DMS53 treated with DMSO at 0.1 percent for 48 hours (cell line): ENCODE results near the gene RBBP4.
"Not testable (repeated sequence)": the region's sequence is repeated elsewhere in the genome, so short reads cannot be mapped to it uniquely, and the experiment has no call there.

Experiments used
- DNase-seq: peaks from one replicate; lab custom pipeline; 2025; ENCODE audit not compliant: unreplicated experiment; lab: John Stamatoyannopoulos, UW

Gene RBBP4

GRCh38 chr1:32693455-32694174 is 42.6 kb downstream of the RBBP4 start:
- DNase-seq: no peak

DNA sequence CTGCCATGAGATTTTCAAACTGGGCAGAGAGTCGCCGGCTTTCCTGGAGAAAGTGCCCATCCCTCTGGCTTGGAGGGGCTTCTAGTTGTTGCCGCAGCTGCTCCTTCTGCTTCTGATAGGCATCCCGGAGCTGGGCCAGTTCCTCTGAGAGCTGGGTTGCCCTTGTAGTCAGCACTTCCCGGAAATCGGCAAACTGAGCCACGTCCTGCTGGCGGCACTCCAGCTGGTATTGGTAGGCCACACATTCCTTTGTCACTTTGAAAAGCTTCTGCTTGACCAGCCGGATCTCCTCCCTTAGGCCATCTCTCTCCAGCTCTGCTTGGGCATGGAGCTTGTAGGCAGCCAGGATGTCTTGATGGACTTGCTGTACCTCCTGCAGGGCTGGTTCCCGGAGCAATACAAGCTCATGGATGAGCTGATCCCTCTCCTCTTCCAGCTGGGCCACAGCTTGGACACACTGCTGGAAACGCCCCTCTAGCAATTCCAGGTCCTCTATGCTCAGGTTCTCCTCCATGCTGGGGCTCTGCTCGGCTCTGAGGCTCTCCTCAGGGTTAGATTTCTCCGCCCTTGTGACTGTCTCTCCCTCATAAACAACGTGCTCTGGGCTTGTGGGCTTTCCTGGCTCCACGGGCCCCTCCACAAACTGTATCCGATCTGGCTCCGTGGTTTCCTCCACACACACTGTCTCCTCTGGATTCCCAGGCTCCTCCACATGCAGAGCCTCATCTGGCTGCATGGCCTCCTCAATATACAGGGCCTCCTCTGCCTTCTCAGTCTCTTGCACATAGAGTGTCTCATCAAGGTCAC is 44.3 kb downstream of the RBBP4 start:
- DNase-seq: no peak

DNA sequence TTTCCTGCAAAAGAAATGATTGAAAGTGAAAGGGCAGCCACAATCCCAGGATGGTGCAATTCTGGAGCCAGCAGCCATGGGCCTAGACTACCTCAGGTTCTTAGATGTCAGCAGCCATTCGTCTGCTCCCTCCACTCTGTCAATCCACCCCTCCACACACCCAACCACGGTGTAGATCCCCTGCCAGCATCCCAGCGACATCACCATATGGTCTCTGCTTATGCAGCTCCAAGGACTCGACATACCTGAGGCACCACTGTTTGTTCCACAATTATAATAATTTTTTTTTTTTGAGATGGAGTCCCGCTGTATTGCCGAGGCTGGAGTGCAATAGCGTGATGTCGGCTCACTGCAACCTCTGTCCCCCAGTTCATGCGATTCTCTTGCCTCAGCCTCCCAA is 45.0 kb downstream of the RBBP4 start:
- no peak for DNase-seq

- DNase-seq: not testable (repeated sequence)
Measured at GRCh38 chr1:32696996-32697395, 46.0 kb downstream of the RBBP4 start.

GRCh38 chr1:32701421-32701911 is 50.5 kb downstream of the RBBP4 start:
- no peak for DNase-seq

DNA sequence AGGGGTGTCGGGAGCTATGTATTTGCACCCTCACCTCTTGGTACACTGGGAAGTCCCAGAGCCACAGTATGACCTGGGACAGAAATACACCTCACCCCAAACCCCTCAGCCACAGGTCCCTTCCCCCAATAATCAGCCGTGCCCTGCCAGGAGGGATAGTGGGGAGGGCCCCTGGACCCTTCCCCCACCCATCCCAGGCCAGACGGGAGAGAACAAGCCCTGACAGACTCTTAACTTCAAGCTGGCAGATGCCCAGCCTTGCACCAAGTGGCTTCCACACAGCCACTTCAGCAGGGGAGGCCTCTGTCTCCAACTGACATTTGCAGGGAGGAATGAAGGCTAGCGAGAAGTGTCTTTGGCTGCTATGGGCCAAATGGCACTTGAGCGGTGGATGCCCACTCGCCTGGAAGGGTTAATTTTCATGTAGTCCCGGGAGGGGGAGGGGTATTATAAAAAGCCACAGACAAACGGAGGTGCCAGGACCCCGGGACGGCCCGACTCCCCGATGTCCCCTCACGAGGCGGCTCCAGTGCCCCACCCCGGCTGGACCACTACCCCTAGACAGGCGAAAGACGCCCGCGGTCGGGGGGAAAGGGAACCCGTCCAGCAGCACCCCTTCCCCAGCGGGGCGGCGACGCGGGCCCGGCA is 51.1 kb downstream of the RBBP4 start:
- no peak for DNase-seq

GRCh38 chr1:32702599-32703478 is 51.8 kb downstream of the RBBP4 start, which contains the start of gene SYNC:
TSS of gene SYNC (minus strand) at chr1:32702770. CDS start at chr1:32702660, 110 bp downstream.
- DNase-seq: no peak

DNA sequence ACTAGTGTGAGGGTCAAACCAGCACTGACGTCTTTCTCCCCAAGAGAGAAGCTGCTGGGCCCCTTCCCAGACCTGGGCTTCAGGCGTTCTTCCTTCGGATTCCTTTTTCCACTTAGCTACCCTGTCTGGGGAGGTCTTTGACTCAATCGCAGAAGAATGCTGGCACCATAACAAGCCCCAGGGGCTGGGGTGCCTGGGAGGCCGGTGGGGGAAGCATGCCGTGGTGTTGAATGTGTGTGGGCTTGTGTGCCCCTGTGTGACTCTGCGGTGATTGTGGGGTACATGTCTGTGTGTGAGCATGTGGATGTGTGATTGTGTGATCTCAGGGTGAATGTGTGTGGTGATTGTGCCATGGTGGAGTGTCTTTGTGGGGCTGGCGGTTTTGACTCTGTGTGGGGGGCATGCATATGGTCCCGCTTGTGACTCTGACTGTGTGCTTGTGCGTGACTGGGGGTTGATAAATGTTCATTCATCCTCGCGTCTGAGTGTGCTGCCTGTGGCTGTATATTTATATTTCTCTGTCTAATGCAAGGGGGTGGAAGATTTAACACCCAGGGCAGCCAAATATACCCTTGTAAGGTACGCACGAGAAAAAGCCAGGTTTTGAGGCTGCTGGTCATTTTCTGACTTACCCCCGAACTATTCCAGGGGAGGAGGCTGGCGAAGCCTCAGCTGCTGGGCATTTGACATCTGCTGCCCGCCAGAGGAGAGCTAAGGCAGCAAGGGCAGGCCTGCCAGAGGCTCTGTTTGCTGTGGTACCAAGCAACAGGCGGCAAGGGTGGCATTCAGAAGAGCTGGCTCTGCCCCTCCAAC is 52.7 kb downstream of the RBBP4 start:
- DNase-seq: no peak

DNA sequence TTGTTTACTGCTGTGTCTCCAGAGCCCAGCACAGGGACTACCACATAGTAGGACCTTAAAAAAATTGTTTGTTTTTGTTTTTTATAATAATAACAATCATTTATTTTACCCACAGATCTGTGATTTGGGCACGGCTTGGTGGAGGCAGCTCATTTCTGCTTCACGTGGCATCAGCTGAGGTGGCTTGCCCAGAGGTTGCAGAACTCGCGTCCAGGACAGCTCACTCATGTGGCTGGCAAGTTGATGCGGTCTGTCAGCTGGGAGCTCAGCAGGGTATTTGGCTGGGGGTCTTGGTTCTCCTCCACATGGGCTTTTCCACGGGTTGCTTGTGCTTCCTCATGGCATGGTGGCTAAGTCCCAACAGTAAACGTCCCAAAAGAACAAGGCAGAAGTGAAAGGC is 54.5 kb downstream of the RBBP4 start:
- no peak for DNase-seq

- DNase-seq: no peak
Measured at GRCh38 chr1:32706491-32706890, 55.5 kb downstream of the RBBP4 start.

DNA sequence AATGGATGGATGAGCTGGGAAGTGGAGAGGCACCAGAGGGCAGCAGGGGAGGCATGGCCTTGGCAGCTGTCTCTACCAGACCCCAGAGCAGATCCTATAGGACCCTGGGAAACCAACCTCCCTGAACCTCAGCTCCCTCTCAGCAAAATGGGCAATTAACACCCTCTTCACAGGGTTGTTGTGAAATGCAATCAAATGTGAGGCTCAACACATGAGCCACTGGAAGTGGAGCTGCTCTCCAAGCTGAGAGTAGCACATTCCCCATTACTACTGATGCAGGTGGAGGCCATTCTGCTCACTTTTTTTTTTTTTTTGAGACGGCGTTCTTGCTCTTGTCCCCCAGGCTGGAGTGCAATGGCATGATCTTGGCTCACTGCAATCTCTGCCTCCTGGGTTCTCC is 58.1 kb downstream of the RBBP4 start:
- DNase-seq: no peak

DNA sequence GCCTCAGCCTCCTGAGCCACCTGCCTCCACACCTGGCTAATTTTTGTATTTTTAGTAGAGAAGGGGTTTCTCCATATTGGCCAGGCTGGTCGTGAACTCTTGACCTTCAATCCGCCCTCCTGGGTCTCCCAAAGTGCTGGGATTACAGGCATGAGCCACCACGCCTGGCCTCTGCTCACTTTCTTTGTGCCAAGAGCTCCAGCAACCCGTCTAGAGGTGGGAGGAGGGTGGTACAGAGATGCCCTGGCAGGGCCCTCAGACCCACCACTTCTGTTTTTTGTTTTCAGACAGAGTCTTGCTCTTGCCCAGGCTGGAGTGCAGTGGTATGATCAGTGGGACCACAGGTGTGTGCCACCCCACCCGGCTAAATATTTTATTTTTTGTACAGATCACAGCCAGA is 58.5 kb downstream of the RBBP4 start:
- DNase-seq: no peak

GRCh38 chr1:32711221-32711620 is 60.2 kb downstream of the RBBP4 start:
- not testable (repeated sequence) for DNase-seq

GRCh38 chr1:32713081-32713480 is 62.1 kb downstream of the RBBP4 start:
- no peak for DNase-seq

DNA sequence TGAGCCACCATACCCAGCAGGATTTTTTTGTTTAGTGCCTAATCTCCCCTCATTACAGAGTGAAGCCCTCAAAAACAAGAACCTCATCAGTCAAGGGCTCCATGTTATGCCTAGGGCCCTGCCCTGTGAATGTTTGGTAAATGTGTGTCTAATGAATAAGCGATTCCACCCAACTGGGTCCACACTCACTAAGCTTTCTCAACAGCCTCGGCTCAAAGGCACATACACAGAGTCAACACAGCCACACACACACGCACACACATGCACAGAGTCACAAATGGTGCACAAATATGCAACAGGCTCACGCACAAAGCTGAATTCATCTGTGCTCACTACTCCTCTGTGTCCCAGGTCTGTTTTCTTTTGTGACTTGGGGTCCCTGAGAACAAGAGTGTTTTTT is 63.3 kb downstream of the RBBP4 start:
- no peak for DNase-seq

DNA sequence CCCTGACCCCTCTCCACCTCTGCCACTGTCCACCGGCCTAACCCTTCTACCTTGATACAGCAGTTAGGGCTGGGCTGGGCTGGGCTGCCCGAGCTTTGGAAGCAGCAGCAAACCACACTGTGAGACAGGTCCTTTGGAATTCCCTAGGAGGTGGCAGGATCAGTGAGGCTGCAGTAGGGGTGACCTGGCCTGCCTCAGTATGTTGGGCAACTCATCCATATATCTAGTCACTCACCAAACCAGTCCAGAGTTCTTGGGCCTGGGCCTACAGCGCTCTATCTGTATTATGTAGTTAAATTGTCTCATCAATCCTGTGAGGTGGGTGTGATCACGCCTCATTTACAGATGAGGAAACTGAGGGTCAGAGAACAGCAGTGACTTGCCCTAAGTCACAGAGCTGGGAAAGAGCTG is 64.9 kb downstream of the RBBP4 start:
- no peak for DNase-seq

DNA sequence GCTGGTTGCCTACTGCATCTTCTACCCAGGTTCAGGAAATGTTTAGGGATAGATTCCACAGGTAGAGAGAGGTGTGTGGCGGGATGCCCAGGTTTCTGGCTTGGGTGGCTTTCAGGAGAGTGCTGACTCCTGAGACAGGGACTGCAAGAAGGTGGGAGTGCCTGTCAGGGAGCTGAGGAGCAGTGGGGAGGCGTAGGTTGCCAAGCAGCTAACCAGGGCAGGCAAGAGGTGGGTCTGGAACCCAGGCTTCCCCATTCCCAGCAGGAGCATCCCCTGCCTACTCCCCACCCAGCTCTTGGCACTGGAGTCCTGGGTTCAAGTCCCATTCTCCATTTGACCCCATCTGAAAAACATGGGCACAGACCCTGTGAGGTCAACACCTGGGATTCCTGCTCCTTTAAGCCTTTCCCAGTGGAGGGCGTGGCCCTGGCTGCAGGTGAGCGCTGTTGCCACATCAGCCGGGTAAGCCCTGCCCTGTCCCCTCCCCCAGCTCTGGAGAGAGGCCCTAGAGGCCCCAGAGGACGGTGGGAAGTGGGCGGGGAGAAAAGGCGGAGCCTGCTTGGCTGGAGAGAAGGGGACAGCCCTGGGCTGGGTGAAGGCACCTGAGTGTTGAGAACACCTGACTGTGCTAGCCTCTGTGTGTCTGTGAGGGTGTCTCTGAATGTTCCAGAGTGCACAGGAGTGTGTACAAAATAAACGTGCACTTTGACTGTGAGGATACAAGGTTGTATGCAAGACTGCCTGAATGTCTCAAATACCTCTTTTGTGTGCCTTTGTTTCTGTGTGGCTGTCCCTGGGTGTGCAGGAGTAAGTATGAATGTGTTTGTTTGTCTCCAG is 65.5 kb downstream of the RBBP4 start:
- DNase-seq: peak; percentile 93

DNA sequence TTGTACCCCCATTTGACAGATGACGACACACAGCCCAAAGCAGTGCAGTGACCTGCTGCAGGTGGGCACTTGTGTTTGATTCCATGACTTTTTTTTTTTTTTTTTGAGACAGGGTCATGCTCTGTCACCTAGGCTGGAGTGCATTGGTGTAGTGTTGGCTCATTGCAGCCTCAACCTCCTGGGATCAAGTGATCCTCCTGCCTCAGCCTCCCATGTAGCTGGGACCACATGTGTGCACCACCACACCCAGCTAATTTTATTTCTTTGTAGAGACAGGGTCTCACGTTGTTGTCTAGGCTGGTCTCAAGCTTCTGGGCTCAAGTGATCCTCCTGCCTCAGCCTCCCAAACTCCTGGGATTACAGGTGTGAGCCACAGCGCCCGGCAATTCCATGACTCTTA is 66.5 kb downstream of the RBBP4 start:
- DNase-seq: no peak

DNA sequence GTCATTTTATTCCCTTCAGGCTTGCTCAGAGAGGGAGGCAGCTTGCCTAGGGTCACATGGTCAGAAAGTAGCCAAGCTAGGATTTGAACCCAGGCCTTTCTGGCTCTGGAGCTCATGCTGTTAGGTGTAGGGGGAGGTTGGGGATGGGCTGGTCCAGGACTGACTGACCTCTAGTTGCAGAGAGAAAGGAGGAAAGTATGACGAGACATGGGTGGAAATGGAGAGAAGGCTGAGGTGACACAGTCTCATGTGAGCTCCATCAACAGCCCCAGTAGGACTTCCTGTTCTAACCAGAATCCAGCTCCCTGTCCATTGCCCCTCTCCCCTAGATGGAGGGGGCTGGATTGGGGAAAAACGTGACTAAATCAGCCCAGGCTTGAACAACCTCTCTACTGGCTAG is 67.0 kb downstream of the RBBP4 start:
- no peak for DNase-seq
